Measurements from ENCODE around the gene FBXL15. TPM values are rescaled to one million over a fixed set of nuclear protein-coding genes. Genes with fewer than 3 reads are reported as not detected.

The FBXL15 gene
- total and polyA plus RNA-seq, 2 of the 13 experiments (the other 11 are each of a cell fraction or from before 2014, with no cell fraction given): 4.3 to 8.3 TPM

- no peaks in the 10 kb centered on the region for H4K20me1 ChIP-seq (ENCODE audit: insufficient read depth, low read length)
- in situ Hi-C loops (cut with HindIII; ENCODE audit: extremely low pct_ligation_motif_present, low pct_unique_long_range_greater_than_20kb) (loop anchor here (5.0 kb wide), 1 partner anchor 40 kb away; no protein-coding TSS in a partner anchor), intact Hi-C loops (cut with micrococcal nuclease; ENCODE audit: unreplicated experiment) (loop anchor here (1.0 to 5.0 kb wide), 2 partner anchors 9 to 55 kb away; no protein-coding TSS in a partner anchor)
- no peak overlapping the region for H2AFZ ChIP-seq (ENCODE audit: low read length)
- DNase-seq (ENCODE audit: low spot score): peak; percentile 75
- H3K4me3 ChIP-seq (replicated peaks in 1 of 3; ENCODE audit: insufficient read depth in 1 of 3, low read depth in 2 of 3, low read length in 3 of 3): peak overlapping the region; percentile 79 to 97 (median 84)
- CTCF ChIA-PET (ENCODE audit: low intra/inter-chr PET ratio, low total read pairs): interaction anchor here (0.8 to 1.7 kb wide), 3 partner anchors 29 to 193 kb away, joined by 5 to 8 read pairs (median 5); no protein-coding TSS in a partner anchor
- H3K9ac ChIP-seq (ENCODE audit: insufficient read depth, low read depth, low read length): peak overlapping the region; percentile 77
- POLR2A ChIA-PET: interaction anchor here (1.0 to 5.3 kb wide), 12 partner anchors 8 to 191 kb away, joined by 3 to 135 read pairs (median 5); partner anchors contain the start of genes C10orf95, CUEDC2, GBF1 and NFKB2
- peak; percentile 73 for FAIRE-seq
- ATAC-seq: peak; percentile 71
- 7% methylated on average over 3 of the region's 28 CpGs for WGBS (ENCODE audit: low lambda C conversion rate)
- H3K36me3 ChIP-seq (replicated peaks in 1 of 2; ENCODE audit: control insufficient read depth in 1 of 2, insufficient read depth in 2 of 2, low read length in 2 of 2): peaks cover 1 to 14% of the 10 kb centered on the region in 2 experiments; a peak in 3 of 5 replicates
- H3K79me2 ChIP-seq (ENCODE audit: insufficient read depth, low read length): no peaks in the 10 kb centered on the region
- peaks cover 0 to 1% of the 10 kb centered on the region in 2 experiments; a peak in 1 of 5 replicates for H3K27me3 ChIP-seq (ENCODE audit: control insufficient read depth in 1 of 2, insufficient read depth in 2 of 2, low read length in 2 of 2)
- H3K9me3 ChIP-seq (ENCODE audit: low read length): no peaks in the 10 kb centered on the region
- H3K4me2 ChIP-seq (ENCODE audit: low read depth, low read length): peak overlapping the region; percentile 98
- no TSS peak for BruUV-seq (replicated peaks)
- peak overlapping the region; percentile 87 for H3K27ac ChIP-seq (ENCODE audit: extremely low read length, insufficient read depth, low read length)
- H3K4me1 ChIP-seq (ENCODE audit: insufficient read depth, low read length): peaks cover 30% of the 10 kb centered on the region
- TF ChIP-seq CREM (IDR thresholded peaks at IDR 0.05): 0 out of 2 replicates have a peak, but pooled peaks have one; percentile 7
- TF ChIP-seq CREM (CRISPR knock-in tag; IDR thresholded peaks at IDR 0.05): 0 out of 2 replicates have a peak, but pooled peaks have one; percentile 6
- TF ChIP-seq PAF1 (CRISPR knock-in tag; IDR thresholded peaks at IDR 0.05): no peak
- peak; percentile 77 for TF ChIP-seq ZMAT3 (CRISPR knock-in tag; conservative IDR thresholded peaks at IDR 0.05)
- TF ChIP-seq ZMYM3 (CRISPR knock-in tag; IDR thresholded peaks at IDR 0.05): peak; percentile 65
- TF ChIP-seq PITX1 (CRISPR knock-in tag; IDR thresholded peaks at IDR 0.05): peak; percentile 85; the same call in 1 of the 2 replicates
- peak; percentile 88 for TF ChIP-seq KLF6 (CRISPR knock-in tag; IDR thresholded peaks at IDR 0.05)
- peak; percentile 85; the same call in 1 of the 2 replicates for TF ChIP-seq ZNF616 (CRISPR knock-in tag; IDR thresholded peaks at IDR 0.05; ENCODE audit: low read depth)
- TF ChIP-seq ZNF670 (CRISPR knock-in tag; IDR thresholded peaks at IDR 0.05; ENCODE audit: borderline replicate concordance): peak; percentile 79; the same call in 1 of the 2 replicates
- peak; percentile 68; the same call in 1 of the 2 replicates for TF ChIP-seq ZBTB44 (CRISPR knock-in tag; IDR thresholded peaks at IDR 0.05)
- no peak for TF ChIP-seq HHEX (CRISPR knock-in tag; IDR thresholded peaks at IDR 0.05)
- TF ChIP-seq ZNF331 (CRISPR knock-in tag; IDR thresholded peaks at IDR 0.05): peak; percentile 88; the same call in 1 of the 2 replicates
- TF ChIP-seq ZNF589 (CRISPR knock-in tag; conservative IDR thresholded peaks at IDR 0.05): 0 out of 2 replicates have a peak, but pooled peaks have one; percentile 72
- no peak for TF ChIP-seq ZKSCAN1 (IDR thresholded peaks at IDR 0.05; ENCODE audit: low read length)
- TF ChIP-seq NFIB (CRISPR knock-in tag; IDR thresholded peaks at IDR 0.05; ENCODE audit: borderline replicate concordance): no peak
- peak; percentile 97 for TF ChIP-seq ZIK1 (CRISPR knock-in tag; IDR thresholded peaks at IDR 0.05; ENCODE audit: borderline replicate concordance, low read depth)
- peak; percentile 78; the same call in 1 of the 2 replicates for TF ChIP-seq KLF12 (CRISPR knock-in tag; IDR thresholded peaks at IDR 0.05; ENCODE audit: borderline replicate concordance)
- peak; percentile 85 for TF ChIP-seq GATAD1 (CRISPR knock-in tag; IDR thresholded peaks at IDR 0.05)
- TF ChIP-seq SRY (CRISPR knock-in tag; IDR thresholded peaks at IDR 0.05): peak; percentile 83
- no peak for TF ChIP-seq ZNF180 (CRISPR knock-in tag; IDR thresholded peaks at IDR 0.05; ENCODE audit: borderline replicate concordance, low read depth)
- peak; percentile 21; the same call in 1 of the 2 replicates for TF ChIP-seq ZFP82 (CRISPR knock-in tag; IDR thresholded peaks at IDR 0.05; ENCODE audit: borderline replicate concordance)
Observed at GRCh38 chr10:102422545-102423129, 2.0 kb downstream of the FBXL15 start.

All from HepG2 (cell line).